Stimulated activated CD4-positive, alpha-beta T cell treated with anti-CD3 and anti-CD28 coated beads, Interleukin-1b, Interleukin-23, amount 100 ng/mL, for 24 hours (primary cell): ENCODE results near the gene HSD17B8.
"Not testable (repeated sequence)": the region's sequence is repeated elsewhere in the genome, so short reads cannot be mapped to it uniquely, and the experiment has no call there.

Experiments used
- DNase-seq, 4 experiments: peaks; one replicate each; pipeline ENCODE4 v3.0.0-alpha.2; 2020; ENCODE audit warnings: low read depth in 4 of 4, low spot score in 1 of 4

Gene HSD17B8

GRCh38 chr6:33205191-33206026 is 954 bp downstream of the HSD17B8 start:
- DNase-seq, result no peak

GRCh38 chr6:33206027-33206863 is 1.8 kb downstream of the HSD17B8 start:
- DNase-seq, result no peak

GRCh38 chr6:33206864-33207551 is 2.6 kb downstream of the HSD17B8 start:
- DNase-seq, result no peak

GRCh38 chr6:33207552-33208090 is 3.2 kb downstream of the HSD17B8 start:
- DNase-seq, result no peak

GRCh38 chr6:33208091-33208967 is 3.9 kb downstream of the HSD17B8 start, which contains the start of gene RING1:
RING1 (plus strand) TSS chr6:33208500; CDS start chr6:33208823, 323 bp downstream.
- DNase-seq, result peak; percentile 65 to 83 (median 74)

GRCh38 chr6:33209856-33210255 is 5.4 kb downstream of the HSD17B8 start:
- DNase-seq, result no peak

- no peak for DNase-seq
Measured at GRCh38 chr6:33211136-33211535, 6.7 kb downstream of the HSD17B8 start.

- no peak for DNase-seq
Measured at GRCh38 chr6:33211666-33212422, 7.4 kb downstream of the HSD17B8 start.

- DNase-seq, result no peak
Measured at GRCh38 chr6:33212857-33213165, 8.4 kb downstream of the HSD17B8 start.

- no peak for DNase-seq
Measured at GRCh38 chr6:33213166-33213988, 8.9 kb downstream of the HSD17B8 start.

- no peak for DNase-seq
Measured at GRCh38 chr6:33213989-33214335, 9.5 kb downstream of the HSD17B8 start.

GRCh38 chr6:33215271-33216116 is 11.0 kb downstream of the HSD17B8 start:
- DNase-seq, result no peak

- DNase-seq, result no peak
Measured at GRCh38 chr6:33216117-33216649, 11.7 kb downstream of the HSD17B8 start.

- no peak for DNase-seq
Measured at GRCh38 chr6:33217246-33217645, 12.8 kb downstream of the HSD17B8 start.

- no peak for DNase-seq
Measured at GRCh38 chr6:33217681-33218080, 13.2 kb downstream of the HSD17B8 start.

- not testable (repeated sequence) for DNase-seq
Measured at GRCh38 chr6:33226503-33227120, 22.2 kb downstream of the HSD17B8 start.

GRCh38 chr6:33235221-33235634 is 30.8 kb downstream of the HSD17B8 start:
- DNase-seq, result no peak
